GM18502 (cell line): ENCODE measurements around the gene RECQL5.

Experiments used
- ATAC-seq: cut with Tn5 transposase; IDR thresholded peaks from one replicate; pipeline ENCODE4 v1.9.1; 2021; ENCODE audit warnings: mild to moderate bottlenecking; ENCODE audit not compliant: unreplicated experiment, poor library complexity

The RECQL5 gene

DNA sequence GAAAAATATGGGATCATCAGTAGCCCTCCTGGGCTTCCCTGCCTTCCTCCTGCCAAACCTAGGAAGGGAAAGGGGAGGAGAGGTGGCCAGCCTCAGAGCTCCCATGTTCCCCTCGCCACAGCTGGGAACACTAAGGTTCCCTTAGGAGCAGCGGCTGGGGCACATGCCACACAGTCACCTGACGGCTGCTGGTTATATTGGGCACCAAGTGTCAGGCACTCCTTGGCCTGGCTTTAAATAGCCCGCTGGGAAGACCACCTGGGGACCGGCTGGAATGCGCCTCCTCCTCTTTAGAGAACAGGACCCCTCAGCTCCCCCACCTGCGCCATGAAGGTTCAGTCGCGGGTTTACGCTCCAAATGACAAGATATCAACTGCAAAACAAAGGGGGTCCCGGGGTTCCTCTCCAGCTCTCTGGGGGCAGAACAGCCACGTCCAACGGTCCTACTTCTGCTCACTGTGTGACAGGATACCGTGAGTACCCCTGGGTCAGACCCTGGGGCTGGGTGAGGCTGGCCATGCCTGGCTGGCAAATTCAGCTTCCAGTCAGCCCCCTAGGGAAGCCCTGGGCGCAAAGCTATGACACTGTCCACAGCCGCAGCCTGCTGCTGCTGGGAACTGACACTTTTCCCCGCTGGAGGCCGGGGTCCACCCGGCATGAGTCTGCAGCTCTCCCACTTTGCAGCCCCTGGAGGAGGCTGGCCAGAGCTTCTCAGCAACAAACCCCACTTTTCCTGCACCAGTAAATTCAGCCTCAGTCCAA is 30.4 kb downstream of the RECQL5 start:
- no peak for ATAC-seq

DNA sequence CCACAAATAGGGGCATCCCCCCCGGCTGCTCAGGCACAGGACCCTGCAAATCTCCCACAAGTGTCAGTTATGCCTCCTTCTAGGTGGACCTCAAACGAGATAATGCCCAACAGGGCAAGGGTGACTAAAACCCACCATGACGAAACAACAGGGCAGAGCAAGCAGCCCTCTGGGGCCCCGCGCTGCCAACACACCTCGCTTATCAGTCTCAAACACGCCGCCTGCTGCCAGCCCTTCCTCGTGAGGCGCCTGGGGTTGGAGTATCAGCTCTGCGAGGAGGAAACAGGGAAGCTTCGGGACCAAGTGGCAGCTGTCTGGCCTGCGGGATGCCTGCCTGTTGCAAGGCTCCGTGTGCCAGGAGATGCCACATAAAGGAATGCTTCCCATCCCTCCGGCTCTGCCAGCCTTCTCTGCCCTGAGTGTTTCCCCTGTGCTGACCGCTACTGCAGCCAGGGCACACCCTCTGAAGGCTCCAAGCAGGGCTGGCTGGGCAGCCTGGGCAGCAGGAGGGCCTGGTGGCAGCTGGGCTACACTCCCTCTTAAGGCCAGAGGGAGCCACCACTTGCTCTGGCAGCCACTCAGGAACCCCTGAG is 31.2 kb downstream of the RECQL5 start:
- no peak for ATAC-seq

DNA sequence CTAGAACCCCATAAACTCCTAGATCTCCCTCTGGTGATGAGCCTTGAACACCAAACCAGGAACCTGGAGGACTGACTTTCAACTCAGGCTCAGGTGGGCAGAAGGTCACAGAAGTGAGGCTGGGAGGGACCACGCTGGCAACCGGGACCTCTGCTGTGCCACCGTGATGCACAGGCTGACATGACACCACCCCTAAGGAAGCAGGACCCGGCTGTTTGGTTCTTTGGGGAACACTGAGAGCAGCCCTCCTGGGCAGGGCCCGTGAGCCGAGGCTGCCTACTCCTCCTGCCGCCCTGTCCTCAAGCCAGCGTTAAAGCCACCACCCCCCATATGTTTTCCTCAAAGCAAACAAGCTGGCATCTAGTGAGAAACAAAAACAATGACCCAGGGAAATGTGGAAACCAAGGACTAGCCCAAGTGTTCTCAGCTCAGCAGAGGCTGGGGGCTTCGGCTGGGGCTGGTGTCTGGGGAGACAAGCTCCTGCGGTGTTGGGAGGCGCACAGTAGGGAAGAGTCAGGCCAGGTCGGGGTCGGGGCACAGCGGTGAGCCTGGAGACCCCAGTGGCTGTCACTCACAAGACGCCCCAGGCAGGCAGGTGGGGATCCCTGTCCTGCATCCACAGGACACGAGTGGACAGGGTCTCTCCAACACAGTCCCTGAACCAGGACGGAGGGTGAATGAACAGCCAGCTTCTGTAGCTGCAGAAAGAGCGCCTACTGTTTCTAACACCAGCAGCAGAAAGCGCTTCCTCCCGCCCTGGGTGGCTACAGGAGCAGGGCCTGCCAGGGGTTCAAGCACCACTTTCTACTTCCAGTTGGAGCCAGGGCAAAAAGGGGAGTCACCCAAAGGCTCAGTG is 32.0 kb downstream of the RECQL5 start:
- ATAC-seq, result no peak

DNA sequence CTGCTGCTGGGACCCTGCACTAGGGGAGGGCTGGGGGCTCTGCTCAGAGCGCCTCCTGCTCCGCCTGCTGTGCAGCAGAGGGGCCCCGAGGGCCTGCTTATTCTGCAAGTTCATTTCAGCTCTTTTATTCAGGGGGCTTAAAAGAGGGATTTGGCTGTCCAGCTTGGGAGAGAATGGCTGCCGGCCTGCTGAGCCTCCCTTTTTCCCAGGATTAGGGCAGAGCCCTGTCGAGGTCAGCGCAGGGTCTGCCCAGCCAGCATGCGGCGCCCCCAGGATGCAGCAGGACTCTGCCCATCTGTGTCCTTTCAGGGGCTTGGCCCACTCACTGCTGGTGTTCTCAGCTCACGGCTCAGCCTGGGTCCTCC is 32.6 kb downstream of the RECQL5 start:
- no peak for ATAC-seq

DNA sequence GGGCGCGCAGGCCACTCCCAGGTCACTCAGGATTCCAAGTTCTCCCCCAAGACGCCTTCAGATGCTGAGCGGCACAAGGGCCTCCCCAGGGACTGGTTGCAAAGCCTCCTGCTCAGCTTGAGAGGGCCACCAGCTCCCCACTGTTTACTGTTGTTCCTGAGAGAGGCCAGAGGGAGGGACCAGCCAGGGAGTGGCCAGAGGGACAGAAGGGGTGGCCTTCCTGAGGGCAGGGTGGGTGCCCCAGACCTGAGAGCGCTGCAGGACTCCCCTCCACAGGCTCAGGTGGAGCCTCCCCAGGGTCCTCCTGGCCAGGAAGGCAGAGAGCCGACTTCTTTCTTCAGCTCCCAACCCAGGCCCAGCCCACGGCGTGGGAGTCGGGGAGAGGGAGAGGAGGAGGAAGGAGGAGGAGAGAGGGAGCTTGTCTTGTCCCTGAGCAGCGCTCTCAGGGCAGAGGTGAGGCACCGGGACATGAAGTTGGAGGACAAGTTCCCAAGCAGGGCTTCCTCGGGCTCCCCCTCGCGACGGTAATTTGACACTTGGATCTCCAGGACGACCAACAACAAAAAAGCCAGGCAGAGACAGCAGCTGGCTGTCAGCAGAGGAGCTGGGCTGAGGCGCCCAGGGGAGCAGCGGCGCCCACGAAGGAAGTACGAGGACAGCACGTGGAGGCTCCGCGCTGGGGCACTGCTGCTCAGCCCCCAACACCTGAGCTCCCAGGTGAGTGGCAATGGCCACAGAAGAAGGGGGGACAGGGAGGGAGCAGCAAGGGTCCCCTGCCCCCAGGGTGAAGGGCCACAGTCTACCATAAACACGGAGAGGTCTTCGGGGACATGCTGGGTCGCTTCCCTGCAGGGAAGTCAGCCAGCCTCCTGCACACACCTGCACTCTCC is 33.2 kb downstream of the RECQL5 start:
- ATAC-seq, result no peak

DNA sequence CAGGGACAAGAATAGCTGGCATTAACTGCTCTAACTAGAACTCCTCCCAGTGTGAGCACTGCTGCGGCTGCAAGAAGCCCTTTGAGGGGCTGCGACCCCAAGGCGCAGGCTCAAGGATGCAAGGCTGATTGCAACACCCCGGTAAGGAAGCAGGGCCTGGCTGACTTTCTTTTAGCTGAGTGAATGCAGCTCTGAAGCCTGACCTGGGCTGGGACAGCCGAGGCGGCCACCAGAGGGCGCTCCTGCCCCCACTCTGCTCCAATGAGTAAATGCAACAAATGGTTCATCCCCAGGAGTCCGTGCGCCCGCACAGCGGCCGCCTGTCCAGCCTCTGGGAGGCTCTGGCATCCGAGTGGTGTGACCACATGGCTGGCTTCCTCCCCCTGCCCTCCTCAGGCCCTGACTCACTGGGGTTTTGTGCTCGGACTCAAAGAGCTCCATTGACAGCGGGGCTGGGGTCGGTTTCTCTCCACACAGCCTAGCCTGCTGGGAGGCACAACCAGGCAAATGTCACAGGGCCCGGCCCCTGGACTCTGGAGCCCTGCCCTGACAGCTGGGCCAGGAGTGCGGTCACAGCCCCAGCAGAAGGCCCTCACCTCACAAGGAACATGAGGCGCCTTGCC is 34.0 kb downstream of the RECQL5 start, which contains the start of gene SMIM5:
Gene SMIM5, plus strand, starts transcription at position 572 of the 623 bp plus-strand sequence. CDS start 6,768 bp downstream, outside the sequence.
- no peak for ATAC-seq

DNA sequence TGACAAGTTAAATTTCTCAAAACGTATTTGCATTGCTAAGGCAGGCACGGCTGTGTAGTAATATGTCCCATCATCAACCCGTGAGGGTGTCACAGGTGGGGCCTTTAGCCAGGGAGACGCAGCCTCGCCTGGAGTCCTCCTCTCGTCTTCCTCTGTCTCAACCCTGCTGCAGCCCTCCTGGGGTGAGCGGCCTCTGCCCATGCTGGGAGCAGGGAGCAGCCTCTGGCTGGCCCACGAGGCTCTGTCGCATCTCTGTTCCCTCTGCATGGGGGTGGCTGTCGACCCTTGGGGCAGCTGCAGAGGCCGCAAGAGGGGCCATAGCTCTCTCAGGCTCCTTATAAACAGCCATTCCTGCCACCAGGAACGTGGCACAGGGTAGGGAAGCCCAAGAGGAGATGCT is 34.5 kb downstream of the RECQL5 start:
- no peak for ATAC-seq

DNA sequence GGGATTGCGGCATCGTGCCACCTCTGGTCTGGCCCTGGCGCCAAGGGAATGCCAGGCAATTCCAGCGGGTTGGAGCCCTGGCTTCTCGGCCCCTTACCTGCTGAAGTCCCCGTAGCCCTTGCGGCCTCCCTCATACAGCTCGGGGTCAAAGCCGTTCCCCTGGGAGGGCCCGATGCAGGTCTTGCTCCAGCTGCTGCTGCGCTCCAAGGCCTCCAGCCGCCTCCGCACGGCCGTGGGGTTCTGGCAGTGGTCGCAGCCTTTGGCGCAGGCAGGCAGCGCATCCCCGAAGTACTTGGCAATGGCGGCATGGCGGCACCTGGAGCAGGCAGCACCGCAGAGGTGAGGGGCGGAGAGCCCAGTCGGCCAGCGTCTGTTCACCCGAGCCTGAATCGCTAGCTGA is 35.6 kb downstream of the RECQL5 start:
- ATAC-seq, result no peak

DNA sequence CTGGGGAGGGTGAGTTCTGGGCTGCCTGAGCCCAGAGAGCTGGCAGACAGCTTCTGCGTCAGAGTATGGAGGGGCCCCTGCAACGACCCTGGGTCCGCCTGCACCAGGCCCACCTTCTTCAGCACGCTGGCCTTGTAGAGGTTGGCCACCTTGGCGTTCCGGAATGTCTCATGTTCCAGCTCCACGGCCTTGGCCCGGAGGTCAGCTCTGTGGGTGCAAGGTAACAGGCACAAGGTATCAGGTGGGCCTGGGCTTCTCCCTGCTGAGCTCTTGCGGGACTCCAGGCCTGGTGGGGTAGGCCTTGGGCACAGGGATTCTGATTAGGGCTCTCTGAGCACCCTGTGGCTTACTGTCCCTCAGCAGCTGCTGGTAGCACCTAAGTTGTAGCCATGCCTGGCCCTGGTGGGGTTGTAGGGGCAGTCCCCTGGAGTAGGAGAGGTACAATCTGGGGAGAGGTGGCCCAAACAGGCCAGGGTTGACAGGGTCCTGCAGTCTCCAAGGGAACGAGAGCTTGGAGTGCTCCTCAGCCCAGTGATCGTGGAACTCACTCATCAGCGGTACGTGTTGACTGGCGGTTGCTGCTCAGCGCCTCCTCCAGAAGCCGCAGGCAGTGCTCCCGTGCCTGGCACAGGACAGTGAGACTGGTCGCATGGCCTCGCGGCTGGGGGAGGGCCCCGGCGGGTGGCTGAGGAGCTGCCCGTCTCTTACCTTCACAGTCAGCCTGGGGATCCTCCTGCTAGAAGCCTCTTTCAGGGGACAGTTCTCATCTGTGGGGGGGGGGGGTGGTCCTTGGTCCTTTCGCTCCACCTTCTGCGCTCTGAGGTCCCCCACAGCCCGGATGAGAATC is 36.7 kb downstream of the RECQL5 start:
- ATAC-seq, result no peak

DNA sequence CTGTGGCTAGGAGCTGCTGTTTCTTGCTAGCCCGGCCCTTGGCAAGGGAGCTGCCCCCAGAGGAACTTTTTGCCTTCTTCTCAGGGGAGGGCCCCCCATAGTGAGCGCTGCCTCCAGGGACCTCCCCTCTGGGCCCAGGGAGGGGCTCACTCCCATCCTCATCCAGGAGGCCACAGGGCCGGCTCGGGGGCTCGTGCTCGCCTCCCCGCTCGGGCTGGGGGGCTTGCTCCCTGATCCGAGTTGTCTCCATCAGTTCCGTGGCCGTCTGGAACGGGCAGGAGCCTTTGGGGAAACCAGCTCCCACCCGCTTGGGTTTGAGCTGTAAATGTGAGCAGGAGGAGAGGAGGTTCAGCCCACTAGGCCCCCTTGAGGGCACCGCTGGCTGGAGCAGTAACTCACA is 37.8 kb downstream of the RECQL5 start:
- ATAC-seq, result no peak

DNA sequence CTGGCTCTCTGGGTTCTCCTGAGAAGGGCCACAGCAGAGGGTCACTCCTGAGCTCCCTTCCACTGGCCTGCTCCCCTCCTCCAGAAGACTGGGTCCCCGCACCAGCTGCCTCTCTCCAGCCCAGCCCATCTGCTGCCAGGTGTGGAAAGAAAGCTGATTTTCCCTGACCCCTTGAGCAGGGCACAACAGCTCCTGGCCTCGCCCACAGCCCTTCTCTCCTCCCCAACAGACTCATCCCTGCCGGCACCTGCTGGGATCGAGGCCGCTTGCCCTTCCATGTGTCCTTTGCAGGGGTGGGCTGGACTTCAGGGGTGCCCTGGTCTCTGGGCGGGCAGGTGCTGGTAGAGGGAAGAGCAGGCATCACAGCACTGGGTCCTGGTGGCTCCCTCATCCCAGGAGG is 38.5 kb downstream of the RECQL5 start:
- no peak for ATAC-seq

DNA sequence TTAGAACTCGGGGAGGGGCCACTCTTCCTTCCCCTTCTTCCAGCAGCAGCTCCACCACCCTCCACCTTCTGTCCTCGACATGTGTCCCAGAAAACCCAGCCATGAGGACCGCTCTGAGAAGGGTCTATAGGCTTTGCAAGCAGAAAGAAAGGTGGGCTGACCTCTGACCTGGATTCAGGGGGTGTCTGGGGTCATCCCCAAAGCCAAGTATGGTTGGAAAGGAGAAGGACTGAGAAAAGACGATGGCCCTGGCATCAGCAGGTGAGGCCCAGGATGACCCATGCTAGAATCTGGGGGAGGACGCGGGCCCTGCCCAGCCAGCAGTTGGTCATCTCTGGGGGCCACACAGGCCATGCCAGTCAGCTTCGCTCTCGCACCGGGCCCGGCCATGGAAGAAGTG is 39.9 kb downstream of the RECQL5 start:
- ATAC-seq, result no peak

DNA sequence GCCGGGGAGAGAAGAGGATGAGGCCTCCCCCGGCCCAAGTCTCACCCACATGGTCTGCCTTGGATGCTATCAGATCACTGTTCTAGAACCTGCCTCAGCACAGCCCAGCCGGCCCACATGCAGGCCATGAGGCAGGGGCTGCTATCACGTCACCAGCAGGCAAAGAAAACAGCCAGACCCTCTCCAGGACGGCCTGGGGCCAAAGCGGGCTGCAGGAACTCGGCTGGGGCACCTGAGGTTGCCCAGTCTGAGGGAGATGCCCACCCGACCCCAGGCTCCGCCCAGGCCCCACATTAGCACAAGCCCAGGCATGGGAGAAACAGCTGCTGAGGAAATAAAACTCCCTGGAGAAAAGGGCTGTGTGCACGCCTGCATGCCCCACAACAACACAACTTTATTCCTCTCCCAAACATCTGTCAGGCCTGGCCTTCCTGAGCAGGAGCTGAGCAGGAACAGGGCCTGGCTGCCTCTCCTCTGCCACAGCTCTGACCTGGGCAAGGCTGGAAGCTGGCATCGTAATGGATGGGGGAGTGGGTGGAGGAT is 40.4 kb downstream of the RECQL5 start:
- ATAC-seq, result no peak

DNA sequence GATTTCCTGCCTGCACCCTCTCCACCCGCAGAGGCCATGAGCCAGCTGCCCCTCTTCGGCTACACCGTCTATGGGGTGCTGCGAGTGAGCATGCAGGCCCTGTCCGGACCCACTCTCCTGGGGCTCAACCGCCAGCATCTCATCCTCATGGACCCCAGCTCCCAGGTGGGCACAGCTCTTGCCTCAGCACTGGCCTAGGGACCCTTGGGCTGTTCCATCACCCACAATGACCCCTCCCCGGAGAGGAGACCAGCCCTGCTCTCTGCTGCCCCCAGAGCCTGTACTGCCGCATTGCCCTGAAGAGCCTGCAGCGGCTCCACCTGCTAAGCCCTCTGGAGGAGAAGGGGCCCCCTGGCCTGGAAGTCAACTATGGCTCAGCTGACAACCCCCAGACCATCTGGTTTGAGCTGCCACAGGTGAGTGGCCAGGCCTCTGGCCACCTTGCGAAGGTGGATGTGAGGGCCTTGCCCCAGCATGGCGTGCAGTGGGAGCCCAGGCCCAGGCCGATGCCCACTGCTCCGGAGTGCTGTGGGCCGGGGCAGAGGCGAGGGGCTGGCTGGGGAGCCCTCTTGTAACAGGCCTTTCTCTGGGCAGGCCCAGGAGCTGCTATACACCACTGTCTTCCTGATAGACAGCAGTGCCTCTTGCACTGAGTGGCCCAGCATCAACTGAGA is 41.0 kb downstream of the RECQL5 start:
- ATAC-seq, result no peak

DNA sequence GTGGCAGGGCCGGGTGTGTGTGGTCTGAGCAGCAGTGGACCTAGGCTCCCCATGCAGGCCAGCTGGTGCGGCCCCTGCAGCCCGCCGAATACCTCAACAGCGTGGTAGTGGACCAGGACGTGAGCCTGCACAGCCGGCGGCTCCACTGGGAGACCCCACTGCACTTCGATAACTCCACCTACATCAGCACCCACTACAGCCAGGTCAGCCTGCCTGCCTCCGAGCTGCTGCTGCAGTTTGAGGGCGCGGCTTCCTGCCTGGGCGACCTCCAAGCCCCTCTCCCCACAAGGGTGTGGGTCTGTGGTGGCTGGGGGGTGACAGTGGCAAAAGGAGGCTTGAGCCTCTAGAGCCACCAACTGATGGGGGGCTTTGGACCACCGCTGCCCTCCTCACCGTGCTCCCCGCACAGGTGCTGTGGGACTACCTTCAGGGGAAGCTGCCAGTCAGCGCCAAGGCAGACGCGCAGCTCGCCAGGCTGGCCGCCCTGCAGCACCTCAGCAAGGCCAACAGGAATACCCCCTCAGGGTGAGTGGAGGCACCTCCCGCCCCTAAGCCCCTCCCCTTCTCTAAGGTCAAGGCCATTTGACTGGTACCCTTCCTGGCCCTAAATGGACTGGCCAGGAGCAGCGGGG is 42.1 kb downstream of the RECQL5 start:
- ATAC-seq, result no peak

DNA sequence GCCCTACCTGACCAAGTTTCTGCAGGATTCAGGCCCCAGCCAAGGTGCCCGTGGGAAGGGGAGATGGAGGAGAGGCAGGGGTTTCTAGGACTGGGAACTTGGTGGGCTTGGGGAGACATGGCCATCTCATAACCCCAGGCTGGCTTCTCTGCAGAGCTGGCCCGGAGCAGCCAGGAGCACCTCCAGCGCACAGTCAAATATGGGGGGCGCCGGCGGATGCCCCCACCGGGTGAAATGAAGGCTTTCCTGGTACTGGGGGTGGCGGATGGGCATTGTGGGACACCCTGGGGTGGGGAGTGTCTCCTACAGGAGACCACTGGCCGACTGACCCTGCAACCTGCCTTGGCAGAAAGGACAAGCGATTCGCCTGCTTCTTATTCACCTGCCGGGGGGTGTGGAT is 42.9 kb downstream of the RECQL5 start:
- no peak for ATAC-seq

DNA sequence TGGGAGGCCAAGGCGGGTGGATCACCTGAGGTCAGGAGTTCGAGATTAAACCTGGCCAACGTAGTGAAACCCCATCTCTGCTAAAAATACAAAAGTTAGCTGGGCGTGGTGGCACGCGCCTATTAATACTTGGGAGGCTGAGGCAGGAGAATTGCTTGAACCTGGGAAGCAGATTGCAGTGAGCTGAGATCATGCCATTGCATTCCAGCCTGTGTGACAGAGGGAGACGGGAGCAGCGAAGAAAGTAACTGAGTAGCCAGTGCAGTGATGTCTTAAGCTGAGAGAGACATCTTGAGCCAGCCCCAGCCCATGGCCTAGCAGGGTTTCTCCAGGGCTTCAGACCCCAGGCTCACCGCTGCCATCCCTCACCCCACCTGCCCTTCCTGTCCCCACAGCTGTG is 43.6 kb downstream of the RECQL5 start:
- no peak for ATAC-seq
